ENCODE measurements around the gene CNTRL. TPM values are rescaled to one million over a fixed set of nuclear protein-coding genes. Genes with fewer than 3 reads are reported as not detected.

CNTRL gene
- total and polyA plus RNA-seq, 2 donors (not counting 1 experiment from before 2014, with no cell fraction given), result 3.8 to 6.8 TPM

- Histone ChIP-seq H3K79me2 (ENCODE audit: control insufficient read depth, insufficient read depth, low read length) (no peaks in the 10 kb centered on the region), H3K27me3 (ENCODE audit: control insufficient read depth, insufficient read depth, low read length) (no peaks in the 10 kb centered on the region), H3K4me1 (ENCODE audit: control insufficient read depth, extremely low read depth, insufficient read depth, low read length) (no peaks in the 10 kb centered on the region), H3K27ac (ENCODE audit: insufficient read depth, low read length) (no peak overlapping the region), H3K4me3 (replicated peaks in 1 of 4; ENCODE audit: control extremely low read depth in 1 of 4, insufficient read depth in 1 of 4, low read depth in 3 of 4, low read length in 4 of 4) (no peak overlapping the region), H3K4me2 (ENCODE audit: extremely low read depth, insufficient read depth, low read length) (no peak overlapping the region), H4K20me1 (ENCODE audit: control insufficient read depth, extremely low read depth, insufficient read depth, low read length) (no peaks in the 10 kb centered on the region), H3K9me3 (ENCODE audit: control insufficient read depth, insufficient read depth, low read depth, low read length) (no peaks in the 10 kb centered on the region), H3K36me3 (ENCODE audit: control insufficient read depth, insufficient read depth, low read length) (no peaks in the 10 kb centered on the region), H3K9ac (ENCODE audit: insufficient read depth, low read length) (no peak overlapping the region), H2AFZ (ENCODE audit: low read length) (no peak overlapping the region)
- no peak for DNase-seq (ENCODE audit: low read depth in 2 of 2)
- TF ChIP-seq, protein P1, sequence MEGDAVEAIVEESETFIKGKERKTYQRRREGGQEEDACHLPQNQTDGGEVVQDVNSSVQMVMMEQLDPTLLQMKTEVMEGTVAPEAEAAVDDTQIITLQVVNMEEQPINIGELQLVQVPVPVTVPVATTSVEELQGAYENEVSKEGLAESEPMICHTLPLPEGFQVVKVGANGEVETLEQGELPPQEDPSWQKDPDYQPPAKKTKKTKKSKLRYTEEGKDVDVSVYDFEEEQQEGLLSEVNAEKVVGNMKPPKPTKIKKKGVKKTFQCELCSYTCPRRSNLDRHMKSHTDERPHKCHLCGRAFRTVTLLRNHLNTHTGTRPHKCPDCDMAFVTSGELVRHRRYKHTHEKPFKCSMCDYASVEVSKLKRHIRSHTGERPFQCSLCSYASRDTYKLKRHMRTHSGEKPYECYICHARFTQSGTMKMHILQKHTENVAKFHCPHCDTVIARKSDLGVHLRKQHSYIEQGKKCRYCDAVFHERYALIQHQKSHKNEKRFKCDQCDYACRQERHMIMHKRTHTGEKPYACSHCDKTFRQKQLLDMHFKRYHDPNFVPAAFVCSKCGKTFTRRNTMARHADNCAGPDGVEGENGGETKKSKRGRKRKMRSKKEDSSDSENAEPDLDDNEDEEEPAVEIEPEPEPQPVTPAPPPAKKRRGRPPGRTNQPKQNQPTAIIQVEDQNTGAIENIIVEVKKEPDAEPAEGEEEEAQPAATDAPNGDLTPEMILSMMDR (conservative IDR thresholded peaks at IDR 0.05 in 1 of 2, IDR thresholded peaks at IDR 0.05 in 1 of 2; ENCODE audit: low read depth in 1 of 2, low read length in 2 of 2), result no peak
- no peak for TF ChIP-seq EZH2 (IDR thresholded peaks at IDR 0.05; ENCODE audit: low read length, missing control alignments)
These were observed 60.9 kb downstream of the CNTRL start for GRCh38 chr9:121135642-121136041.

DNA sequence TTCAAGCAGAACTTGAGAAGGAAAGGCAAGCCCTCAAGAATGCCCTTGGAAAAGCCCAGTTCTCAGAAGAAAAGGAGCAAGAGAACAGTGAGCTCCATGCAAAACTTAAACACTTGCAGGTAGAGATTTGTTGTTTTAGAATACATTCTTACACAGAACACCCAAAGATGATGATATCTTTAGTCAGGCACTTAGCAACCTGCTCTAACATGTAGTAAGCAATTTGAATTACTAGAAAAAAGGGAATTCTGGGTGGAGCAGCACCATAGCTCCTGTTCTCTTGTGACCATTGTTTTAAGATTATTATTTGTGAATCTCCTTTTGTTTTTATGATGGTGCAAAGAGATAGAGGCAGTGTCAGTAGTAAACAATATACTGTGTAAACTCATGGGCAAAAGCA lies 63.8 kb downstream of the CNTRL start:
- H3K27ac ChIP-seq (ENCODE audit: insufficient read depth, low read length), result no peak overlapping the region
- H3K36me3 ChIP-seq (ENCODE audit: control insufficient read depth, insufficient read depth, low read length), result peaks cover 5% of the 10 kb centered on the region
- no peak overlapping the region for H3K4me2 ChIP-seq (ENCODE audit: extremely low read depth, insufficient read depth, low read length)
- H4K20me1 ChIP-seq (ENCODE audit: control insufficient read depth, extremely low read depth, insufficient read depth, low read length), result no peaks in the 10 kb centered on the region
- H3K4me1 ChIP-seq (ENCODE audit: control insufficient read depth, extremely low read depth, insufficient read depth, low read length), result no peaks in the 10 kb centered on the region
- no peak for DNase-seq (ENCODE audit: low read depth in 2 of 2)
- H2AFZ ChIP-seq (ENCODE audit: low read length), result no peak overlapping the region
- no peaks in the 10 kb centered on the region for H3K79me2 ChIP-seq (ENCODE audit: control insufficient read depth, insufficient read depth, low read length)
- no peak overlapping the region for H3K4me3 ChIP-seq (replicated peaks in 1 of 4; ENCODE audit: control extremely low read depth in 1 of 4, insufficient read depth in 1 of 4, low read depth in 3 of 4, low read length in 4 of 4)
- H3K27me3 ChIP-seq (ENCODE audit: control insufficient read depth, insufficient read depth, low read length), result no peaks in the 10 kb centered on the region
- H3K9me3 ChIP-seq (ENCODE audit: control insufficient read depth, insufficient read depth, low read depth, low read length), result no peaks in the 10 kb centered on the region
- no peak overlapping the region for H3K9ac ChIP-seq (ENCODE audit: insufficient read depth, low read length)
- TF ChIP-seq, protein P1 (conservative IDR thresholded peaks at IDR 0.05 in 1 of 2, IDR thresholded peaks at IDR 0.05 in 1 of 2; ENCODE audit: low read depth in 1 of 2, low read length in 2 of 2), result no peak
- TF ChIP-seq EZH2 (IDR thresholded peaks at IDR 0.05; ENCODE audit: low read length, missing control alignments), result no peak

DNA sequence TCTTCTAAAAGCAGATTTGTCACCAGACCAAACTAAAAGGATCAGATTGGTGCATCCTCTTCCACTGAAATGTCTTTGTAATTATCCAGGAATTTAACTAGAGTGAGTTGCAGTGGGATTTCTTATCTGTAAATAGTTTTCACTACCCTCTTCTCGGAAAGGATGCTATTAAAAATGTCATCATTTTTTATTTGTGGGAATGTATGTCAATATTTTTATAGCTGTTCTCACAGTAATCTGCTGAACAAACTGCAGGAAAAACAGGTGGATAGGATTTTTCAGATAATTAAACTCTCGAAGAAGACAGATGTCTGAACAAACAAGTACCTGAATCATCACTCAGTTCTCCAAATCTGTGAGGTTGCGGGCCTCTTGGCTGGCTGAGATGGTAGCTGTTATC lies 64.2 kb downstream of the CNTRL start:
- Histone ChIP-seq H3K9ac (ENCODE audit: insufficient read depth, low read length) (no peak overlapping the region), H3K4me2 (ENCODE audit: extremely low read depth, insufficient read depth, low read length) (no peak overlapping the region), H3K27ac (ENCODE audit: insufficient read depth, low read length) (no peak overlapping the region), H4K20me1 (ENCODE audit: control insufficient read depth, extremely low read depth, insufficient read depth, low read length) (no peaks in the 10 kb centered on the region), H3K4me1 (ENCODE audit: control insufficient read depth, extremely low read depth, insufficient read depth, low read length) (no peaks in the 10 kb centered on the region), H3K4me3 (replicated peaks in 1 of 4; ENCODE audit: control extremely low read depth in 1 of 4, insufficient read depth in 1 of 4, low read depth in 3 of 4, low read length in 4 of 4) (no peak overlapping the region), H3K27me3 (ENCODE audit: control insufficient read depth, insufficient read depth, low read length) (no peaks in the 10 kb centered on the region), H3K9me3 (ENCODE audit: control insufficient read depth, insufficient read depth, low read depth, low read length) (no peaks in the 10 kb centered on the region), H2AFZ (ENCODE audit: low read length) (no peak overlapping the region), H3K79me2 (ENCODE audit: control insufficient read depth, insufficient read depth, low read length) (no peaks in the 10 kb centered on the region), H3K36me3 (ENCODE audit: control insufficient read depth, insufficient read depth, low read length) (peaks cover 5% of the 10 kb centered on the region)
- no peak for TF ChIP-seq EZH2 (IDR thresholded peaks at IDR 0.05; ENCODE audit: low read length, missing control alignments)
- DNase-seq (ENCODE audit: low read depth in 2 of 2), result peak in 1 of 2 donors; percentile 20
